A549 treated with CpdA at 1 μM for 4 hours (cell line): ENCODE results near the gene GPX6. TPM values are rescaled to one million over a fixed set of nuclear protein-coding genes. Genes with fewer than 3 reads are reported as not detected.

Experiments used
- total RNA-seq: library from RNA; stranded (reverse); fragments of 200-300 nt; extraction: Qiagen RNA extraction; gene quantifications from 5 replicates; pipeline ENCODE4 v1.2.3, GENCODE V29; 2022; ENCODE audit warnings: low read depth

The GPX6 gene
- not detected in 5 replicates for total RNA-seq

DNA sequence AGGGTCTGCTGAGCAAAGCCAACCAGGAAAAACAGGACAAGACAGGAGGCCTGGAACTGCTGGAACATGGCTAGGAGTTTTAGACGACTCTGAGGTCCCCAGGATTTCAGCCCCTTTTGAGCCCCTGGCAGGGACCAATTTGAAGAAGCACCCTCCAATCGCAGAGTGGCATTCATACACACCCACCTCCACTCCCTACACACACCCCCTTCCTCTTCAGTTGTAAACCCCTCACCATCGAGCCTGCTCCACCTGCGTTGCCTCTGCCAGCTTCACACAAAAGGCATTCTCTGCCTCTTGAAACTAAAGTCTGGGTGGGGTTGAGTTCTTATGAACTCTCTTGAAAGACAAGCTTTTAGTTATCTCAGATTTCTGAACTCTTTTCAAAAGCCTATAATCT, at the start of gene GPX6:
TSS of gene GPX6 (minus strand) at position 118 of the 400 bp plus-strand sequence. CDS start at position 68, 50 bp downstream.

DNA sequence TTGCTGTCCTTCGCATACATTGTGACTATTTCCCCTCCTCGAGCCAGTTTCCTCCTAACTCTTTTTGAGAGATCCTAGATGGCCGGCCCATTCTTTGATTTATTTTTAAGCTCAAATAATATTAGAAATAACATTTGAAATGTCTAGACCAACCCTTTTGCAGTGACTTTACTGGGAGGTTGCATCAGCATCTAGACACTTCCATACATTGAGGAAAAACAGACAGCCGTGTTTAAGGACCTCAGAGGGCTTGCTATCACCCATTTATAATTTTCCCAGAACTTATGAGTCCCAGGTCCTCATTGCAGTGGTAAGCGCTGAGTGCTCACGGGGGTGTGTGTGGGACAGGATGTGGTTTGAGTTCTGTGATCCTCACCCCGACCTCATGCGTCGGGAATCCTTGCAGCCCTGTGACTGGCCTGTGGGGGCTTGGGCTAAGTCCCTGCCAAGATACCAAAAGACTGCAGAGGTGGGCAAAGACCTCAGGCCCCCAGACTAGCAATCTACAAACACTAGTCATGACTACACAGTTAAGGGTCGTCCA, 10.0 kb upstream of the GPX6 start, which contains the start of gene GPX5:
TSS of gene GPX5 (plus strand) at position 386 of the 544 bp plus-strand sequence. CDS start at position 519, 133 bp downstream.

Other genes with a start within 250 kb of the GPX6 start
- gene ZSCAN26, start 248.7 kb downstream of the GPX6 start, total RNA-seq = 5.4 to 9.8 TPM (median 6.2 TPM) in 5 replicates
- 4.4 to 6.0 TPM (median 4.7 TPM) in 5 replicates for gene PGBD1, start 234.2 kb downstream of the GPX6 start, total RNA-seq
- gene ZSCAN31, start 179.6 kb downstream of the GPX6 start, total RNA-seq = 2.0 to 3.8 TPM (median 2.7 TPM) in 5 replicates
- gene ZKSCAN3, start 165.8 kb downstream of the GPX6 start, total RNA-seq = 1.7 to 2.1 TPM (median 2.0 TPM) in 5 replicates
- 1.1 to 2.5 TPM (median 1.5 TPM) in 5 replicates for gene ZSCAN12, start 116.0 kb downstream of the GPX6 start, total RNA-seq
- gene ZSCAN23, start 72.3 kb downstream of the GPX6 start, total RNA-seq = not detected in 5 replicates
- not detected in 5 replicates for gene GPX5, start 10.1 kb upstream of the GPX6 start, total RNA-seq